Lower leg skin (tissue), 4 donors: ENCODE data around the gene ARHGAP40. TPM values are rescaled to one million over a fixed set of nuclear protein-coding genes. Genes with fewer than 3 reads are reported as not detected.

Experiments
- DNase-seq, 2 donors: peaks; one replicate each; pipeline ENCODE4 v3.0.0-alpha.2; 2019; ENCODE audit warnings: low spot score in 2 of 2
- H3K4me3 ChIP-seq: fragments of 200-600 bp; sonication (generic); 2 replicates; pipeline ENCODE4 v1.5.1; 2017; ENCODE audit warnings: mild to moderate bottlenecking, low read depth; ENCODE audit not compliant: poor library complexity, severe bottlenecking
- CTCF ChIP-seq, 3 donors: fragments of 450-650 bp; IDR thresholded peaks; one replicate each; pipeline ENCODE4 v1.5.1; 2016; ENCODE audit warnings: antibody characterized with exemption in 3 of 3, mild to moderate bottlenecking in 3 of 3, moderate library complexity in 2 of 3
- POLR2A ChIP-seq, 2 donors: fragments of 450-650 bp; IDR thresholded peaks; one replicate each; pipeline ENCODE4 v1.6.1; 2016 to 2017; ENCODE audit warnings: antibody characterized with exemption in 2 of 2, mild to moderate bottlenecking in 1 of 2, moderate library complexity in 1 of 2
- WGBS, 2 donors: methylation state at CpG; one replicate each; pipeline ENCODE4 v1.1.5; 2018; 5-methylcytosine and 5-hydroxymethylcytosine counted together
- intact Hi-C: fragments of 100-400 bp; cut with DNase I; formaldehyde crosslinking; loops from one replicate; pipeline ENCODE4 v1.15.0; 2023; ENCODE audit warnings: low total_unique reads
- total RNA-seq, 4 donors: library from RNA; depleted of rRNA; stranded (reverse); fragments of >200 nt; gene quantifications; one replicate each; pipeline ENCODE4 v1.1.0, GENCODE V29; 2016

Gene ARHGAP40
- total RNA-seq, 4 donors from 2014 or later = 27.0 to 54.8 (median 45.9) TPM

- WGBS, 2 donors = 28 to 45% methylated on average over 5 of the region's 5 CpGs
- no peak for DNase-seq
- intact Hi-C loops = no loop called here
- H3K4me3 ChIP-seq = no peak overlapping the region
- no peak for TF ChIP-seq POLR2A (IDR thresholded peaks at IDR 0.05)
- TF ChIP-seq CTCF (IDR thresholded peaks at IDR 0.05) = no peak
These were observed 71.7 kb downstream of the ARHGAP40 start for GRCh38 chr20:38673261-38673660.

- intact Hi-C loops = no loop called here
- WGBS, 2 donors = 2 to 3% methylated on average over 10 to 11 of the region's 13 CpGs
- no peak for TF ChIP-seq CTCF (IDR thresholded peaks at IDR 0.05)
- TF ChIP-seq POLR2A (IDR thresholded peaks at IDR 0.05) = no peak
These were observed 72.1 kb downstream of the ARHGAP40 start for GRCh38 chr20:38673725-38674091.

GRCh38 chr20:38674092-38674764, 72.6 kb downstream of the ARHGAP40 start:
- WGBS, 2 donors = 3 to 4% methylated on average over 26 to 54 of the region's 75 CpGs
- peak in 1 of 2 donors; percentile 80 for DNase-seq
- intact Hi-C loops = no loop called here

More at GRCh38 chr20:38673725-38674091, 72.1 kb downstream of the ARHGAP40 start:
- peak in 1 of 2 donors; percentile 72 for DNase-seq
- peak overlapping the region; percentile 31 for H3K4me3 ChIP-seq

GRCh38 chr20:38674765-38675133, 73.1 kb downstream of the ARHGAP40 start:
- intact Hi-C loops = no loop called here
- no peak for TF ChIP-seq CTCF (IDR thresholded peaks at IDR 0.05)
- TF ChIP-seq POLR2A (IDR thresholded peaks at IDR 0.05) = no peak
- WGBS, 2 donors = 26 to 38% methylated on average over 13 of the region's 13 CpGs
- peak in 1 of 2 donors; percentile 68 for DNase-seq
- no peak overlapping the region for H3K4me3 ChIP-seq

More at GRCh38 chr20:38674092-38674764, 72.6 kb downstream of the ARHGAP40 start:
- TF ChIP-seq POLR2A (IDR thresholded peaks at IDR 0.05) (no peak), CTCF (IDR thresholded peaks at IDR 0.05) (no peak)
- H3K4me3 ChIP-seq = peak overlapping the region; percentile 31

GRCh38 chr20:38676576-38676975, 75.0 kb downstream of the ARHGAP40 start:
- peak in 1 of 2 donors; percentile 70 for DNase-seq
- intact Hi-C loops = no loop called here
- 73 to 86% methylated on average over 5 of the region's 5 CpGs for WGBS, 2 donors
- no peak for TF ChIP-seq CTCF (IDR thresholded peaks at IDR 0.05)
- no peak for TF ChIP-seq POLR2A (IDR thresholded peaks at IDR 0.05)
- no peak overlapping the region for H3K4me3 ChIP-seq
